CD14-positive monocyte (primary cell): ENCODE results near the gene ICAM2. TPM values are rescaled to one million over a fixed set of nuclear protein-coding genes. Genes with fewer than 3 reads are reported as not detected.
A peak's percentile ranks its signal among the peaks of the same experiment; 100 is the strongest.

Source experiments
- DNase-seq, 3 donors: peaks; one replicate each; pipeline ENCODE4 v3.0.0-alpha.2; 2011 to 2022
- H2AFZ ChIP-seq: 2 replicates; pipeline ENCODE4 v1.6.0; 2012; ENCODE audit warnings: mild to moderate bottlenecking, low read depth, low read length, inconsistent platforms; ENCODE audit not compliant: insufficient read depth, poor library complexity, severe bottlenecking
- H3K27ac ChIP-seq, 2 donors: 1 replicate in 1 of 2; 2 replicates in 1 of 2; pipeline ENCODE4 v1.5.1; 2012 to 2013; ENCODE audit warnings: low read length in 2 of 2, control low read depth in 1 of 2, inconsistent platforms in 1 of 2, low read depth in 1 of 2, mild to moderate bottlenecking in 1 of 2
- H3K27me3 ChIP-seq, 2 donors: one replicate each; pipeline versions ENCODE4 v1.6.0 to v1.6.1; 2011 to 2013; ENCODE audit warnings: low read length in 2 of 2; ENCODE audit not compliant: control insufficient read depth in 2 of 2, insufficient read depth in 2 of 2
- H3K36me3 ChIP-seq, 2 donors: replicated peaks in 1 of 2; 1 replicate in 1 of 2; 2 replicates in 1 of 2; pipeline versions ENCODE4 v1.5.1 to v1.6.1; 2012 to 2013; ENCODE audit warnings: low read length in 2 of 2, control low read depth in 1 of 2, inconsistent platforms in 1 of 2, mild to moderate bottlenecking in 1 of 2; ENCODE audit not compliant: insufficient read depth in 2 of 2, control insufficient read depth in 1 of 2
- H3K4me1 ChIP-seq, 2 donors: 1 replicate in 1 of 2; 2 replicates in 1 of 2; pipeline versions ENCODE4 v1.5.1 to v1.6.1; 2012 to 2013; ENCODE audit warnings: low read length in 2 of 2, control low read depth in 1 of 2, inconsistent platforms in 1 of 2, mild to moderate bottlenecking in 1 of 2, moderate library complexity in 1 of 2; ENCODE audit not compliant: insufficient read depth in 2 of 2, control insufficient read depth in 1 of 2
- H3K4me2 ChIP-seq: replicated peaks from 2 replicates; pipeline ENCODE3; 2012; ENCODE audit warnings: low read length, moderate library complexity, mild to moderate bottlenecking; ENCODE audit not compliant: poor library complexity, severe bottlenecking; ENCODE audit errors: extremely low read depth
- H3K4me3 ChIP-seq, 3 experiments: fragments of 200-600 bp in 1 of 3; sonication (generic) in 1 of 3; replicated peaks in 1 of 3; 1 replicate in 2 of 3; 2 replicates in 1 of 3; pipeline ENCODE4 v1.5.1; 2011 to 2013; ENCODE audit warnings: low read length in 3 of 3, mild to moderate bottlenecking in 3 of 3, control low read depth in 2 of 3, low read depth in 2 of 3, inconsistent platforms in 1 of 3, moderate library complexity in 1 of 3
- H3K79me2 ChIP-seq: 2 replicates; pipeline ENCODE4 v1.6.0; 2012; ENCODE audit warnings: mild to moderate bottlenecking, control low read depth, inconsistent platforms, low read length, moderate library complexity; ENCODE audit not compliant: insufficient read depth
- H3K9ac ChIP-seq: 2 replicates; pipeline ENCODE4 v1.6.0; 2017; ENCODE audit warnings: low read length, mild to moderate bottlenecking; ENCODE audit not compliant: insufficient read depth, poor library complexity, severe bottlenecking
- H3K9me3 ChIP-seq, 2 donors: replicated peaks in 1 of 2; 1 replicate in 1 of 2; 2 replicates in 1 of 2; pipeline versions ENCODE4 v1.5.1 to v1.6.1; 2012 to 2013; ENCODE audit warnings: low read length in 2 of 2, control low read depth in 1 of 2; ENCODE audit not compliant: control insufficient read depth in 1 of 2, insufficient read depth in 1 of 2
- H4K20me1 ChIP-seq: 2 replicates; pipeline ENCODE4 v1.6.0; 2012; ENCODE audit warnings: mild to moderate bottlenecking, low read length, control low read depth, moderate library complexity; ENCODE audit not compliant: insufficient read depth
- H3K27ac Mint-ChIP-seq, 7 donors: one replicate each; pipeline ENCODE4 v1.8.0; 2020; ENCODE audit warnings: mild to moderate bottlenecking in 7 of 7, mixed read lengths in 7 of 7, moderate library complexity in 6 of 7, inconsistent platforms in 2 of 7
- H3K27me3 Mint-ChIP-seq, 3 donors: one replicate each; pipeline ENCODE4 v1.8.0; 2021 to 2022; ENCODE audit warnings: low read depth in 3 of 3, mild to moderate bottlenecking in 3 of 3, mixed read lengths in 3 of 3, moderate library complexity in 3 of 3, inconsistent platforms in 1 of 3
- H3K36me3 Mint-ChIP-seq, 2 donors: one replicate each; pipeline ENCODE4 v1.8.0; 2020; ENCODE audit warnings: mixed read lengths in 2 of 2, inconsistent platforms in 1 of 2, mild to moderate bottlenecking in 1 of 2
- H3K4me1 Mint-ChIP-seq: one replicate; pipeline ENCODE4 v1.8.0; 2020; ENCODE audit warnings: mild to moderate bottlenecking, mixed read lengths
- H3K4me3 Mint-ChIP-seq, 2 donors: one replicate each; pipeline ENCODE4 v1.8.0; 2020; ENCODE audit warnings: mild to moderate bottlenecking in 2 of 2, mixed read lengths in 2 of 2, moderate library complexity in 1 of 2
- H3K9me3 Mint-ChIP-seq, 7 donors: one replicate each; pipeline ENCODE4 v1.8.0; 2020 to 2022; ENCODE audit warnings: mixed read lengths in 7 of 7, mild to moderate bottlenecking in 6 of 7, moderate library complexity in 6 of 7, inconsistent platforms in 2 of 7
- CTCF ChIP-seq: fragments of 200-600 bp; IDR thresholded peaks from one replicate; pipeline ENCODE4 v1.8.0; 2022; ENCODE audit warnings: antibody characterized with exemption, mild to moderate bottlenecking
- WGBS: methylation state at CpG from one replicate; pipeline ENCODE4 v1.1.5; 2013; ENCODE audit warnings: missing lambda C conversion rate; ENCODE audit not compliant: insufficient coverage; 5-methylcytosine and 5-hydroxymethylcytosine counted together
- intact Hi-C, 2 donors: fragments of 100-400 bp; cut with micrococcal nuclease; formaldehyde crosslinking; loops; one replicate each; pipeline versions ENCODE4 v1.15.0 to v1.15.1; 2023
- polyA plus RNA-seq, 3 donors: library from polyadenylated mRNA; depleted of rRNA in 1 of 3; unstranded in 2 of 3; stranded (reverse) in 1 of 3; fragments of 300-500 nt in 2 of 3; fragments of >200 nt in 1 of 3; fragmentation: Illumina TruSeq in 2 of 3; gene quantifications; 1 replicate in 2 of 3; 2 replicates in 1 of 3; pipeline ENCODE4 v1.2.3, GENCODE V29; 2012 to 2021

The ICAM2 gene
- polyA plus RNA-seq, 3 donors = 111 to 186 (median 174) TPM

GRCh38 chr17:64058621-64059020, 38.2 kb upstream of the ICAM2 start:
- peaks cover 57 to 78% of the 10 kb centered on the region in 2 donors for H3K36me3 ChIP-seq
- no peak overlapping the region for H3K4me2 ChIP-seq
- no peak overlapping the region for H3K27ac ChIP-seq
- no peak for TF ChIP-seq CTCF
- 100% methylated on average over 4 of the region's 5 CpGs for WGBS
- H3K4me3 Mint-ChIP-seq = no peak overlapping the region
- H2AFZ ChIP-seq = no peak overlapping the region
- peaks cover 0 to 2% (median 0%) of the 10 kb centered on the region in 3 donors for H3K27me3 Mint-ChIP-seq
- H3K4me3 ChIP-seq = no peak overlapping the region
- no peak for DNase-seq
- no peaks in the 10 kb centered on the region for H3K79me2 ChIP-seq
- H3K36me3 Mint-ChIP-seq = peaks cover 82 to 87% of the 10 kb centered on the region in 2 donors
- H4K20me1 ChIP-seq = no peaks in the 10 kb centered on the region
- peaks cover 43% of the 10 kb centered on the region for H3K4me1 Mint-ChIP-seq
- H3K27me3 ChIP-seq = no peaks in the 10 kb centered on the region
- intact Hi-C loops = no loop called here
- H3K4me1 ChIP-seq = peaks cover 40 to 43% of the 10 kb centered on the region in 2 donors
- H3K9me3 ChIP-seq = no peaks in the 10 kb centered on the region
- H3K27ac Mint-ChIP-seq = peak overlapping the region in 1 of 7 donors; percentile 47
- H3K9ac ChIP-seq = no peak overlapping the region
- no peaks in the 10 kb centered on the region for H3K9me3 Mint-ChIP-seq

GRCh38 chr17:64057701-64058263, 37.3 kb upstream of the ICAM2 start:
- Histone ChIP-seq H4K20me1 (no peaks in the 10 kb centered on the region), H2AFZ (no peak overlapping the region), H3K36me3 (peaks cover 66 to 87% of the 10 kb centered on the region in 2 donors), H3K9ac (no peak overlapping the region), H3K4me3 (no peak overlapping the region), H3K27ac (no peak overlapping the region), H3K9me3 (no peaks in the 10 kb centered on the region), H3K27me3 (no peaks in the 10 kb centered on the region), H3K4me1 (peaks cover 32 to 34% of the 10 kb centered on the region in 2 donors), H3K4me2 (no peak overlapping the region), H3K79me2 (no peaks in the 10 kb centered on the region)
- no peak for DNase-seq
- 100% methylated on average over 1 of the region's 9 CpGs for WGBS
- Mint-ChIP-seq H3K27me3 (peaks cover 0 to 2% (median 0%) of the 10 kb centered on the region in 3 donors), H3K36me3 (peaks cover 83 to 88% of the 10 kb centered on the region in 2 donors), H3K4me1 (peaks cover 34% of the 10 kb centered on the region), H3K4me3 (no peak overlapping the region), H3K9me3 (no peaks in the 10 kb centered on the region), H3K27ac (peak overlapping the region in 2 of 7 donors; percentile 42 to 69)
- intact Hi-C loops = no loop called here
- no peak for TF ChIP-seq CTCF
